MG63 (cell line): ENCODE data around the gene UBE2QL1. TPM values are rescaled to one million over a fixed set of nuclear protein-coding genes. Genes with fewer than 3 reads are reported as not detected.
"Not testable (repeated sequence)": the region's sequence is repeated elsewhere in the genome, so short reads cannot be mapped to it uniquely, and the experiment has no call there.

Experiments used
- DNase-seq: peaks from one replicate; pipeline ENCODE4 v3.0.0-alpha.2; 2020
- H3K27me3 ChIP-seq: fragments of 250-450 bp; sonication (Bioruptor Pico); 2 replicates; pipeline ENCODE4 v1.5.1; 2020; ENCODE audit warnings: mild to moderate bottlenecking, moderate library complexity
- H3K36me3 ChIP-seq: fragments of 250-450 bp; sonication (Bioruptor Pico); 2 replicates; pipeline ENCODE4 v1.5.1; 2020; ENCODE audit warnings: mild to moderate bottlenecking, moderate library complexity
- H3K4me3 ChIP-seq: fragments of 250-450 bp; sonication (Bioruptor Pico); 2 replicates; pipeline ENCODE4 v1.5.1; 2020; ENCODE audit warnings: mild to moderate bottlenecking, moderate library complexity
- H3K9me3 ChIP-seq: fragments of 250-450 bp; sonication (Bioruptor Pico); 2 replicates; pipeline ENCODE4 v1.5.1; 2020; ENCODE audit warnings: mild to moderate bottlenecking, moderate library complexity
- total RNA-seq: library from RNA; depleted of rRNA; stranded (reverse); fragments of >200 nt; shearing (Covaris generic); gene quantifications from 2 replicates; pipeline ENCODE4 v1.2.3, GENCODE V29; 2014; ENCODE audit warnings: low replicate concordance

The UBE2QL1 gene
- total RNA-seq, 1 experiment from 2014 or later, result not detected

- Histone ChIP-seq H3K36me3 (no peaks in the 10 kb centered on the region), H3K4me3 (no peak overlapping the region), H3K9me3 (no peaks in the 10 kb centered on the region), H3K27me3 (no peaks in the 10 kb centered on the region)
- no peak for DNase-seq
These were observed 46.3 kb downstream of the UBE2QL1 start for GRCh38 chr5:6494939-6495338.

DNA sequence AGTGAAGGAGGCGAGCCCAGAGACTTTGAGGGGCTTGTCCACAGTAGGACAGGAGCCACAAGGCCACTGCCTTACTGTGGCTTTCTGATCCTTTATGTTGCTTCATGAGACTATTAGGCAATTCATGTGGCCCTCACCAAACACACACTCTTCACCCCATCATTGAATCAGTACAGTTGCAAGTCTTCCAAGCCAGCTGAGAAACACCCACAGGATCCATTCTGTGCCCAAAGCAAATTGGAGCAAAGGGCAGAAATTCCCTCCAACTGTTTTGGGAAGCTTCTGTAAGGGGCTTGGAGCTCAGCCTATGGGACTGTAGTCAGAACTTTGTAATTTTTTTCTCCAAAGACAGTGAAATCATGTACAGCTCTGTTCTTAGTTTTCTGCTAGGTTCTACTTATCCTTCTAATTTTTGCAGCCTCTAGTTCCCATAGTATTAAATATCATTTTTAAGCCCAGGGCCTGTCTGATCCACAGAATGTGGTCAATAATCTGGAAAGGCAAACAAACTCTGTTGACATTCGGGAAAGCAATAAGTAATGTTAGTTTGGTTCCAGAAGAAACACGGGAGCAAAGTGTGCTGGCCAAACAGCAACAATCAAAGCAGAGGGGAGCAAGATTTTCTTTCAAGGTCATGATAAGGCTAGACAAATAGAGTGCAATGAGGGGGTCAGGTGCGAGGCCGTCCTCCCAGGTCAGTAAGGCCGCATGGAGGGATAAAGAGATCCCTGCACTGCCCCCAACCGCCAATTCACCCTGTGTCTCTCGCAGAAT lies 47.0 kb downstream of the UBE2QL1 start:
- Histone ChIP-seq H3K27me3 (no peaks in the 10 kb centered on the region), H3K9me3 (no peaks in the 10 kb centered on the region), H3K36me3 (no peaks in the 10 kb centered on the region), H3K4me3 (no peak overlapping the region)
- no peak for DNase-seq

GRCh38 chr5:6496207-6496584 lies 47.5 kb downstream of the UBE2QL1 start:
- no peak for DNase-seq
- Histone ChIP-seq H3K4me3 (no peak overlapping the region), H3K36me3 (no peaks in the 10 kb centered on the region), H3K27me3 (no peaks in the 10 kb centered on the region), H3K9me3 (no peaks in the 10 kb centered on the region)

DNA sequence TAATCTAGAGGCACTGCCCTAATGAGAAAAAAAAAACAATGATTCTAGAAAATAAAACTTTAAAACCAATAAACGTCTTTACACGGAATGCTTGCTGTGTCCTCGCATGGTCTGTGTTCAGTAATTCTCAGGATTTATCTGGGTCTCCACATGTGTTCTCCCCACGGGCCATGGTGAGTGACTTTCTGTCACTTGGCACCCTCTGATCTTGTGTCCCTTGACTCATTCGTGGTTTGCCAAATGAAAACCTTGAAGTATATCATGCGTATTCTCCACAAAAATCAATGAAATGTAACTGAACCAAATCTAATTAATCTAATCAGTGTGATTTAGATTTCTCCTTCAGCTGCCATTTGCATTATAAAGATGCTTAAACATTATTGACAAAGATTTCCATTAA lies 48.0 kb downstream of the UBE2QL1 start:
- no peaks in the 10 kb centered on the region for H3K27me3 ChIP-seq
- no peak for DNase-seq
- H3K36me3 ChIP-seq, result no peaks in the 10 kb centered on the region

GRCh38 chr5:6497262-6497661 lies 48.6 kb downstream of the UBE2QL1 start:
- Histone ChIP-seq H3K9me3 (no peaks in the 10 kb centered on the region), H3K27me3 (no peaks in the 10 kb centered on the region)
- DNase-seq, result no peak

More for the DNA sequence above, 48.0 kb downstream of the UBE2QL1 start:
- Histone ChIP-seq H3K9me3 (no peaks in the 10 kb centered on the region), H3K4me3 (no peak overlapping the region)

GRCh38 chr5:6498968-6499367 lies 50.3 kb downstream of the UBE2QL1 start:
- no peak overlapping the region for H3K4me3 ChIP-seq
- H3K27me3 ChIP-seq, result no peaks in the 10 kb centered on the region
- DNase-seq, result no peak
- H3K9me3 ChIP-seq, result no peaks in the 10 kb centered on the region
- H3K36me3 ChIP-seq, result no peaks in the 10 kb centered on the region

More at GRCh38 chr5:6497262-6497661, 48.6 kb downstream of the UBE2QL1 start:
- H3K36me3 ChIP-seq, result no peaks in the 10 kb centered on the region
- H3K4me3 ChIP-seq, result no peak overlapping the region

GRCh38 chr5:6501701-6502100 lies 53.0 kb downstream of the UBE2QL1 start:
- Histone ChIP-seq H3K4me3 (no peak overlapping the region), H3K36me3 (no peaks in the 10 kb centered on the region), H3K27me3 (no peaks in the 10 kb centered on the region), H3K9me3 (no peaks in the 10 kb centered on the region)
- DNase-seq, result no peak

GRCh38 chr5:6502421-6502820 lies 53.8 kb downstream of the UBE2QL1 start:
- Histone ChIP-seq H3K9me3 (no peaks in the 10 kb centered on the region), H3K27me3 (no peaks in the 10 kb centered on the region), H3K4me3 (no peak overlapping the region), H3K36me3 (no peaks in the 10 kb centered on the region)
- DNase-seq, result no peak

- no peak for DNase-seq
- Histone ChIP-seq H3K27me3 (no peaks in the 10 kb centered on the region), H3K36me3 (no peaks in the 10 kb centered on the region), H3K4me3 (no peak overlapping the region), H3K9me3 (no peaks in the 10 kb centered on the region)
These were observed 54.7 kb downstream of the UBE2QL1 start for GRCh38 chr5:6503342-6503741.

GRCh38 chr5:6504677-6505415 lies 56.2 kb downstream of the UBE2QL1 start:
- peak; percentile 44 for DNase-seq
- H3K36me3 ChIP-seq, result no peaks in the 10 kb centered on the region
- no peaks in the 10 kb centered on the region for H3K9me3 ChIP-seq
- no peak overlapping the region for H3K4me3 ChIP-seq
- H3K27me3 ChIP-seq, result no peaks in the 10 kb centered on the region

DNA sequence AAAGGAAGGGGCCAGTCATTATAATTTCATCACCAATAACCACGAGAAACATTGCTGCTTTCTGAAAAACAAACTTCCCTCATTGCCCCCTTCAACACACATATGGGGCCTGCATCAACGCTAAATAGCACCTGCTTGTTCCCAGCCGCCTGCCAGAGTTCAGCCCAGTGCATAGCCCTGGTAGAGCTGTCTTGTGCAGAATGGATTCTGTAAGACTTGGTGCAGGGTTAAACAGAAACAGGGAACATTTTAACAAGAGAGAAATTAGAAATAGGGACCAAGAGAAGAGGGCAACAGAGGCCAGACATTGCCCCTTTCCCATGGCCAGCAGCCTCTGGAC lies 56.7 kb downstream of the UBE2QL1 start:
- Histone ChIP-seq H3K4me3 (no peak overlapping the region), H3K9me3 (no peaks in the 10 kb centered on the region), H3K27me3 (no peaks in the 10 kb centered on the region), H3K36me3 (no peaks in the 10 kb centered on the region)
- no peak for DNase-seq

DNA sequence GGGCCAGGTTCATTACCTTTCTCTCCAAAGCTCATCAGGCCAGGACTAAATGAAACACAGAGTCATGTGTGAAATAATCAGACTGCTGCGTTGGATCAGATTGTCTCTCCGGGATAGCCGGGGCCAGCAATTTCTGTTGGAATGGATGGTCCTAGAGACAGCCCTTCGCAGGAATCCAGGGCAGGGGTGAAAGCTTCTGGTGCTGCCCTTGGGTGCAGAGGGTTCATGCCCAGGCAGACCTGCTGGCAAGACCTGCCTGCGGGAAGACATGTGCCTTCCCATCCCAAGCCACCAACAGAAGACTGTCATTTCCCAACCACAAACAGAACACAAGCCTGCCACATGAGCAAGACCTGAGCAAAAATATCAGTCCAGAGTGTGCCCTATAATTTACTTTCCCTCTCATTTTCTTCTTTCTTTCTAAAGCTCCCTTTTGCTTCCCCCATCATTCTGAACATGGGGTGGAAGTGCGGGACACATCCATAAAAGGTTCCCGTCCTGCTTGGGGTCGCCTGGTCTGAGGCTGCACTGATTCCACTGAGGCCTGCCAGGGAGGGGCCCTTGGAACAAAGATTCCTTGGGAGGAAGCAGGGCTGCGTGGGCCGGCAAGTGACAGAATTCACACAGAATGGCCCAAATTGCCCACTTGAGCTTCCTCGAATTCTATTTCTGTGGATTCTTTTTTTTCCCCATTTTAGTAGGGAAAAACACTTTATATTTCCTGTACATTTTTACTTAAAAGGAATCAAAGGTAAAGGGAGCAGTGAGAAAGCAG lies 57.3 kb downstream of the UBE2QL1 start:
- no peak for DNase-seq
- H3K9me3 ChIP-seq, result no peaks in the 10 kb centered on the region
- H3K36me3 ChIP-seq, result no peaks in the 10 kb centered on the region
- no peak overlapping the region for H3K4me3 ChIP-seq
- no peaks in the 10 kb centered on the region for H3K27me3 ChIP-seq

DNA sequence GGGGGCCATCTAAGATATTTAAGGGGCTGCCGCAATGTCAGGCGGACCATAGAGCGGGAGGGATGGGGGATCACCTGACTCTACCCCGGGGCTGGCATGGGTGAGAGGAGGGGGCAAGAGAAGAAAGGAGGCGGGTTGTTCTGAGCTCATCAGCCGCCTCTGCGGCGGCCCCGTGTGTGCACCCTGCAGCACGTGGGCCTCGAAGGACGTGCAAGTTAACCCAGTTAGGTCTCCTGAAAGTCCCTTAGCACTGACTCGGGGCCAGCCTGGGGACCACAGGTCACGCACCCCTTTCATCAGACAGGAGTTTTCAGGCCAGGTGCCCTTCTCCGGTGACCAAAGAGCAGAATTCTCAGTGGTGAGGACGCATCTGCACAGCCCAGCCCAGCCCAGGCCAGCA lies 58.0 kb downstream of the UBE2QL1 start:
- no peaks in the 10 kb centered on the region for H3K27me3 ChIP-seq
- H3K36me3 ChIP-seq, result no peaks in the 10 kb centered on the region
- no peak overlapping the region for H3K4me3 ChIP-seq
- no peaks in the 10 kb centered on the region for H3K9me3 ChIP-seq
- no peak for DNase-seq

- no peak for DNase-seq
- H3K9me3 ChIP-seq, result no peaks in the 10 kb centered on the region
- no peaks in the 10 kb centered on the region for H3K36me3 ChIP-seq
- H3K27me3 ChIP-seq, result no peaks in the 10 kb centered on the region
- no peak overlapping the region for H3K4me3 ChIP-seq
These were observed 60.3 kb downstream of the UBE2QL1 start for GRCh38 chr5:6508931-6509330.

DNA sequence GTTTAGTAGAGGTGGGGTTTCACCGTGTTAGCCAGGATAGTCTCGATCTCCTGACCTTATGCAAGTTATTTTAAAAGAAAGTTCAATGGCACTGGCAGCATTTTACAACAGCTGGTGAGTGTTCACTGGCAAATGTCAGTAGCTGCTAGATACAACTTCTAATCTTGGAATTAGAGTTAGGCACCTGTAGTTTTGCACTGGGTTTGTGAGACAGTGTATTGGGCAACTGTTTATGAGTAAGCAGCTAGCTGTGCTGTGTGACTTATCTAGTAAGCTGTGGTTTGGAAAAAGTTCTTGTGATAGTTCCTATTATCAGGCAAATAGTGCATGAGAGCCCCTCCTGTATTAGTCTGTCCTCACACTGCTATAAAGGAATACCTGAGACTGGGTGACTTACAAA lies 61.5 kb downstream of the UBE2QL1 start:
- no peak for DNase-seq
- Histone ChIP-seq H3K4me3 (no peak overlapping the region), H3K9me3 (no peaks in the 10 kb centered on the region), H3K36me3 (no peaks in the 10 kb centered on the region), H3K27me3 (no peaks in the 10 kb centered on the region)

DNA sequence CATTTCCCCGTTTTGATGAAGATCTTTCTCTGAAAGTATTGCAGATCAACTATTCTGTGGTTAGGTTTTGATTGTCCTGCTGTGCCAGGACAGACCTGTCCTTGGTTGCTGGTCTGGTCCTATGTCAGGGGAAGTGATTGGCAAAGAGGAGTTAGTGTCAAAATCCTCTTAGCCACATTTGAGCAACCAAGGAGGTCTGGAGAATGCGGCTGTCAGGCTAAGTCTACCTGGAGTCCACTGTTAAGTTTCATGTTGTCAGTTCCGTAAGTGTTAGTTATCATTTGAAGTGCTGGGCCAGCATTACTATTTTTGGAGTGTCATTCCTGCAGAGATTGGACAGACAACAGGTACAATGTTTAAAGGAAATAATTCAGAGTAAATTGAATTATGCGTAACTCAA lies 62.3 kb downstream of the UBE2QL1 start:
- H3K27me3 ChIP-seq, result no peaks in the 10 kb centered on the region
- no peak overlapping the region for H3K4me3 ChIP-seq
- no peaks in the 10 kb centered on the region for H3K9me3 ChIP-seq
- no peaks in the 10 kb centered on the region for H3K36me3 ChIP-seq
- no peak for DNase-seq

DNA sequence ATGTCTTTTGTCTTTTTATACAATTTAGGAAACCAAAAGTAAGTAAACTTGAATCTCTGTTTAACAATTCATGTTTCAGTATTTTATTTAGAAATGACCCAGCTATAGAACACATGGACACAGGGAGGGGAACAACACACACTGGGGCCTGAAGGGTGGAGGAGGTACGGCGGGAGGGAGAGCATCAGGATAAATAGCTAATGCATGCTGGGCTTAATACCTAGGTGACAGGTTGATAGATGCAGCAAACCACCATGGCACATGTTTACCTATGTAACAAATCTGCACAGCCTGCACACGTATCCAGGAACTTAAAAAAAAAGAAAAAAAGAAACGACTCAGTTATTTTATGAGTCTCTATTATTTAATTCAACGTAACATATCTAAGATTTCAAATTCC lies 67.2 kb downstream of the UBE2QL1 start:
- H3K4me3 ChIP-seq, H3K9me3 ChIP-seq, DNase-seq, H3K36me3 ChIP-seq, H3K27me3 ChIP-seq: not testable (repeated sequence)
